GM23338 (cell line): ENCODE results near the gene UBE2V1. TPM values are rescaled to one million over a fixed set of nuclear protein-coding genes. Genes with fewer than 3 reads are reported as not detected.

ENCODE experiments used
- ATAC-seq: fragments of 200-7000 bp; cut with Tn5 transposase; 3 replicates; pipeline ENCODE4 v1.9.1; 2020
- DNase-seq: peaks from one replicate; pipeline ENCODE4 v3.0.0-alpha.2; 2015; ENCODE audit warnings: low spot score
- H2AFZ ChIP-seq: fragments of 200-600 bp; sonication (generic); 2 replicates; pipeline ENCODE4 v1.8.0; 2016; ENCODE audit warnings: antibody characterized with exemption, mild to moderate bottlenecking, moderate library complexity
- H3F3A ChIP-seq: fragments of 200-600 bp; sonication (generic); replicated peaks from 2 replicates; pipeline ENCODE4 v1.8.0; 2017; ENCODE audit warnings: antibody characterized with exemption, mixed run types, low read depth
- H3K27ac ChIP-seq: fragments of 200-600 bp; sonication (generic); 2 replicates; pipeline ENCODE4 v1.6.1; 2016; ENCODE audit warnings: low read depth
- H3K27me3 ChIP-seq: fragments of 200-600 bp; sonication (generic); 2 replicates; pipeline ENCODE4 v1.8.0; 2016; ENCODE audit warnings: mild to moderate bottlenecking, mixed run types, moderate library complexity; ENCODE audit not compliant: insufficient read depth
- H3K36me3 ChIP-seq: fragments of 200-600 bp; sonication (generic); 2 replicates; pipeline ENCODE4 v1.8.0; 2016; ENCODE audit warnings: mild to moderate bottlenecking; ENCODE audit not compliant: insufficient read depth
- H3K4me1 ChIP-seq: fragments of 200-600 bp; sonication (generic); 2 replicates; pipeline ENCODE4 v1.8.0; 2016; ENCODE audit warnings: mild to moderate bottlenecking, moderate library complexity; ENCODE audit not compliant: insufficient read depth
- H3K4me2 ChIP-seq: fragments of 200-600 bp; sonication (generic); 2 replicates; pipeline ENCODE4 v1.7.1; 2017; ENCODE audit warnings: mixed run types
- H3K4me3 ChIP-seq: fragments of 200-600 bp; sonication (generic); 2 replicates; pipeline ENCODE4 v1.6.1; 2016; ENCODE audit warnings: mixed run types
- H3K79me2 ChIP-seq: fragments of 200-600 bp; sonication (generic); replicated peaks from 2 replicates; pipeline ENCODE4 v1.8.0; 2017; ENCODE audit warnings: mild to moderate bottlenecking; ENCODE audit not compliant: insufficient read depth
- H3K9me2 ChIP-seq: fragments of 200-600 bp; sonication (generic); 2 replicates; pipeline ENCODE4 v1.8.0; 2017; ENCODE audit not compliant: insufficient read depth
- H4K20me1 ChIP-seq: fragments of 200-600 bp; sonication (generic); replicated peaks from 2 replicates; pipeline ENCODE4 v1.8.0; 2017; ENCODE audit warnings: mild to moderate bottlenecking; ENCODE audit not compliant: insufficient read depth
- H3K27ac Mint-ChIP-seq: 2 replicates; pipeline ENCODE4 v1.8.0; 2020; ENCODE audit warnings: inconsistent platforms, mild to moderate bottlenecking, moderate library complexity, mixed read lengths
- H3K27me3 Mint-ChIP-seq: 3 replicates; pipeline ENCODE4 v1.8.0; 2022; ENCODE audit warnings: low read depth, mild to moderate bottlenecking, moderate library complexity, mixed read lengths, inconsistent platforms; ENCODE audit not compliant: insufficient read depth, poor library complexity
- H3K36me3 Mint-ChIP-seq: 3 replicates; pipeline ENCODE4 v1.8.0; 2021; ENCODE audit warnings: low read depth, mild to moderate bottlenecking, inconsistent platforms, moderate library complexity, mixed read lengths
- H3K4me1 Mint-ChIP-seq: 3 replicates; pipeline ENCODE4 v1.8.0; 2020; ENCODE audit warnings: mild to moderate bottlenecking, inconsistent platforms, mixed read lengths
- H3K4me3 Mint-ChIP-seq: 3 replicates; pipeline ENCODE4 v1.8.0; 2021; ENCODE audit warnings: moderate library complexity, mild to moderate bottlenecking, inconsistent platforms, mixed read lengths
- H3K9me3 Mint-ChIP-seq: 3 replicates; pipeline ENCODE4 v1.8.0; 2020; ENCODE audit warnings: moderate library complexity, mild to moderate bottlenecking, inconsistent platforms, mixed read lengths
- CREB1 ChIP-seq: fragments of 250-450 bp; sonication (Bioruptor Pico); IDR thresholded peaks from 2 replicates; pipeline ENCODE4 v1.5.0; 2020; ENCODE audit warnings: low read depth, mild to moderate bottlenecking, moderate library complexity
- EZH2 ChIP-seq: fragments of 200-600 bp; sonication (generic); IDR thresholded peaks from one replicate; pipeline ENCODE4 v1.8.0; 2017; ENCODE audit warnings: antibody characterized with exemption, mild to moderate bottlenecking, low read depth; ENCODE audit not compliant: unreplicated experiment
- EZH2phosphoT487 ChIP-seq: fragments of 200-600 bp; sonication (generic); IDR thresholded peaks from one replicate; pipeline ENCODE4 v1.8.1; 2018; ENCODE audit warnings: antibody characterized with exemption; ENCODE audit not compliant: unreplicated experiment
- JUNB ChIP-seq: IDR thresholded peaks from one replicate; pipeline ENCODE4 v1.6.1; 2016; ENCODE audit warnings: antibody characterized with exemption; ENCODE audit not compliant: unreplicated experiment
- NANOG ChIP-seq: IDR thresholded peaks from 2 replicates; pipeline ENCODE4 v1.6.1; 2016; ENCODE audit warnings: antibody characterized with exemption, borderline replicate concordance
- POLR2AphosphoS5 ChIP-seq: IDR thresholded peaks from 2 replicates; pipeline ENCODE4 v1.6.1; 2016; ENCODE audit warnings: antibody characterized with exemption, low read depth
- ZNF114 ChIP-seq: fragments of 250-450 bp; sonication (Bioruptor Pico); IDR thresholded peaks from 2 replicates; pipeline ENCODE4 v1.5.0; 2020; ENCODE audit warnings: mild to moderate bottlenecking, moderate library complexity
- ZNF331 ChIP-seq: fragments of 250-450 bp; sonication (Bioruptor Pico); IDR thresholded peaks from 2 replicates; pipeline ENCODE4 v1.5.0; 2020; ENCODE audit warnings: low read depth, mild to moderate bottlenecking, moderate library complexity
- polyA plus RNA-seq: library from polyadenylated mRNA; unstranded; fragments of >200 nt; fragmentation: Nextera tagmentation; extraction: Ambion mirVana; gene quantifications from 2 replicates; pipeline ENCODE4 v1.2.1, GENCODE V29; 2016
- total RNA-seq: library from RNA; depleted of rRNA; stranded (reverse); fragments of >200 nt; shearing (Covaris generic); gene quantifications from 2 replicates; pipeline ENCODE4 v1.2.3, GENCODE V29; 2014
- TF ChIP-seq, protein P1 (sequence below): IDR thresholded peaks from one replicate; pipeline ENCODE4 v1.6.1; 2018; ENCODE audit warnings: antibody characterized with exemption; ENCODE audit not compliant: unreplicated experiment
- TF ChIP-seq, protein P2 (sequence below): IDR thresholded peaks from 2 replicates; pipeline ENCODE4 v1.6.1; 2016; ENCODE audit warnings: antibody characterized with exemption
- TF ChIP-seq, protein P3 (sequence below): fragments of 250-450 bp; sonication (Bioruptor Pico); IDR thresholded peaks from 2 replicates; pipeline ENCODE4 v1.5.0; 2020; ENCODE audit warnings: mild to moderate bottlenecking, moderate library complexity

The UBE2V1 gene
- total and polyA plus RNA-seq, 2 experiments from 2014 or later, result 105 to 302 TPM

DNA sequence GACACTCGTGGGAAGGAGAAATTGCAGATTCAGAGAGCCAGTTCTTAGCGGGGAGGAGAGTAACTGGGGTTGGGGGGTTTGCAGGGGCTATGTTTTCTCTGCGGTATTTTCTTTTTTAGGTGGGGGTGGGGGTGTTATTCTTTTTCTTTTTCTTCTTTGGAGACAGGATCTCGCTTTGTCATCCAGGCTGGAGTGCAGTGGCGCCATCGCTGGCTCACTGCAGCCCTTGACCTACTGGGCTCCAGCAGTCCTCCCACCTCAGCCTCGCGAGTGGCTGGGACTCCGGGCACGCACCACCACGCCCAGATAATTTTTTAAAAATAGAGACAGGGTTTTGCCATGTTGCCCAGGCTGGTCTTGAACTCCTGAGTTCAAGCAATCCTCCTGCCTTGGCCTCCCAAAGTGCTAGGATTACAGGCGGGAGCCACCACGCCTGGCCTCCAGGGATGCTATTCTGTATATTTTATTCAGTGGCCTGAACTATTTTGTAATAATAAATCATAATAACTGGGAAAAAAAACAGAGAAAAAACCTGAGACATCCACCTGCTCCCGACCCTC lies 57.3 kb downstream of the UBE2V1 start:
- ATAC-seq (no peak), DNase-seq (no peak)
- peaks cover 5% of the 10 kb centered on the region; the same call in 1 of the 2 replicates for H3K4me1 ChIP-seq
- no peaks in the 10 kb centered on the region for H3K9me3 Mint-ChIP-seq
- TF ChIP-seq, protein P1, sequence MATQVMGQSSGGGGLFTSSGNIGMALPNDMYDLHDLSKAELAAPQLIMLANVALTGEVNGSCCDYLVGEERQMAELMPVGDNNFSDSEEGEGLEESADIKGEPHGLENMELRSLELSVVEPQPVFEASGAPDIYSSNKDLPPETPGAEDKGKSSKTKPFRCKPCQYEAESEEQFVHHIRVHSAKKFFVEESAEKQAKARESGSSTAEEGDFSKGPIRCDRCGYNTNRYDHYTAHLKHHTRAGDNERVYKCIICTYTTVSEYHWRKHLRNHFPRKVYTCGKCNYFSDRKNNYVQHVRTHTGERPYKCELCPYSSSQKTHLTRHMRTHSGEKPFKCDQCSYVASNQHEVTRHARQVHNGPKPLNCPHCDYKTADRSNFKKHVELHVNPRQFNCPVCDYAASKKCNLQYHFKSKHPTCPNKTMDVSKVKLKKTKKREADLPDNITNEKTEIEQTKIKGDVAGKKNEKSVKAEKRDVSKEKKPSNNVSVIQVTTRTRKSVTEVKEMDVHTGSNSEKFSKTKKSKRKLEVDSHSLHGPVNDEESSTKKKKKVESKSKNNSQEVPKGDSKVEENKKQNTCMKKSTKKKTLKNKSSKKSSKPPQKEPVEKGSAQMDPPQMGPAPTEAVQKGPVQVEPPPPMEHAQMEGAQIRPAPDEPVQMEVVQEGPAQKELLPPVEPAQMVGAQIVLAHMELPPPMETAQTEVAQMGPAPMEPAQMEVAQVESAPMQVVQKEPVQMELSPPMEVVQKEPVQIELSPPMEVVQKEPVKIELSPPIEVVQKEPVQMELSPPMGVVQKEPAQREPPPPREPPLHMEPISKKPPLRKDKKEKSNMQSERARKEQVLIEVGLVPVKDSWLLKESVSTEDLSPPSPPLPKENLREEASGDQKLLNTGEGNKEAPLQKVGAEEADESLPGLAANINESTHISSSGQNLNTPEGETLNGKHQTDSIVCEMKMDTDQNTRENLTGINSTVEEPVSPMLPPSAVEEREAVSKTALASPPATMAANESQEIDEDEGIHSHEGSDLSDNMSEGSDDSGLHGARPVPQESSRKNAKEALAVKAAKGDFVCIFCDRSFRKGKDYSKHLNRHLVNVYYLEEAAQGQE, result no peak
- no peak for TF ChIP-seq EZH2
- no peak for TF ChIP-seq POLR2AphosphoS5
- no peak for TF ChIP-seq JUNB
- no peak for TF ChIP-seq ZNF331 (CRISPR knock-in tag)
- TF ChIP-seq NANOG, result no peak
- TF ChIP-seq ZNF114 (CRISPR knock-in tag), result no peak
- TF ChIP-seq, protein P2, sequence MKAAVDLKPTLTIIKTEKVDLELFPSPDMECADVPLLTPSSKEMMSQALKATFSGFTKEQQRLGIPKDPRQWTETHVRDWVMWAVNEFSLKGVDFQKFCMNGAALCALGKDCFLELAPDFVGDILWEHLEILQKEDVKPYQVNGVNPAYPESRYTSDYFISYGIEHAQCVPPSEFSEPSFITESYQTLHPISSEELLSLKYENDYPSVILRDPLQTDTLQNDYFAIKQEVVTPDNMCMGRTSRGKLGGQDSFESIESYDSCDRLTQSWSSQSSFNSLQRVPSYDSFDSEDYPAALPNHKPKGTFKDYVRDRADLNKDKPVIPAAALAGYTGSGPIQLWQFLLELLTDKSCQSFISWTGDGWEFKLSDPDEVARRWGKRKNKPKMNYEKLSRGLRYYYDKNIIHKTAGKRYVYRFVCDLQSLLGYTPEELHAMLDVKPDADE, result no peak
- no peak for TF ChIP-seq CREB1
- TF ChIP-seq, protein P3, sequence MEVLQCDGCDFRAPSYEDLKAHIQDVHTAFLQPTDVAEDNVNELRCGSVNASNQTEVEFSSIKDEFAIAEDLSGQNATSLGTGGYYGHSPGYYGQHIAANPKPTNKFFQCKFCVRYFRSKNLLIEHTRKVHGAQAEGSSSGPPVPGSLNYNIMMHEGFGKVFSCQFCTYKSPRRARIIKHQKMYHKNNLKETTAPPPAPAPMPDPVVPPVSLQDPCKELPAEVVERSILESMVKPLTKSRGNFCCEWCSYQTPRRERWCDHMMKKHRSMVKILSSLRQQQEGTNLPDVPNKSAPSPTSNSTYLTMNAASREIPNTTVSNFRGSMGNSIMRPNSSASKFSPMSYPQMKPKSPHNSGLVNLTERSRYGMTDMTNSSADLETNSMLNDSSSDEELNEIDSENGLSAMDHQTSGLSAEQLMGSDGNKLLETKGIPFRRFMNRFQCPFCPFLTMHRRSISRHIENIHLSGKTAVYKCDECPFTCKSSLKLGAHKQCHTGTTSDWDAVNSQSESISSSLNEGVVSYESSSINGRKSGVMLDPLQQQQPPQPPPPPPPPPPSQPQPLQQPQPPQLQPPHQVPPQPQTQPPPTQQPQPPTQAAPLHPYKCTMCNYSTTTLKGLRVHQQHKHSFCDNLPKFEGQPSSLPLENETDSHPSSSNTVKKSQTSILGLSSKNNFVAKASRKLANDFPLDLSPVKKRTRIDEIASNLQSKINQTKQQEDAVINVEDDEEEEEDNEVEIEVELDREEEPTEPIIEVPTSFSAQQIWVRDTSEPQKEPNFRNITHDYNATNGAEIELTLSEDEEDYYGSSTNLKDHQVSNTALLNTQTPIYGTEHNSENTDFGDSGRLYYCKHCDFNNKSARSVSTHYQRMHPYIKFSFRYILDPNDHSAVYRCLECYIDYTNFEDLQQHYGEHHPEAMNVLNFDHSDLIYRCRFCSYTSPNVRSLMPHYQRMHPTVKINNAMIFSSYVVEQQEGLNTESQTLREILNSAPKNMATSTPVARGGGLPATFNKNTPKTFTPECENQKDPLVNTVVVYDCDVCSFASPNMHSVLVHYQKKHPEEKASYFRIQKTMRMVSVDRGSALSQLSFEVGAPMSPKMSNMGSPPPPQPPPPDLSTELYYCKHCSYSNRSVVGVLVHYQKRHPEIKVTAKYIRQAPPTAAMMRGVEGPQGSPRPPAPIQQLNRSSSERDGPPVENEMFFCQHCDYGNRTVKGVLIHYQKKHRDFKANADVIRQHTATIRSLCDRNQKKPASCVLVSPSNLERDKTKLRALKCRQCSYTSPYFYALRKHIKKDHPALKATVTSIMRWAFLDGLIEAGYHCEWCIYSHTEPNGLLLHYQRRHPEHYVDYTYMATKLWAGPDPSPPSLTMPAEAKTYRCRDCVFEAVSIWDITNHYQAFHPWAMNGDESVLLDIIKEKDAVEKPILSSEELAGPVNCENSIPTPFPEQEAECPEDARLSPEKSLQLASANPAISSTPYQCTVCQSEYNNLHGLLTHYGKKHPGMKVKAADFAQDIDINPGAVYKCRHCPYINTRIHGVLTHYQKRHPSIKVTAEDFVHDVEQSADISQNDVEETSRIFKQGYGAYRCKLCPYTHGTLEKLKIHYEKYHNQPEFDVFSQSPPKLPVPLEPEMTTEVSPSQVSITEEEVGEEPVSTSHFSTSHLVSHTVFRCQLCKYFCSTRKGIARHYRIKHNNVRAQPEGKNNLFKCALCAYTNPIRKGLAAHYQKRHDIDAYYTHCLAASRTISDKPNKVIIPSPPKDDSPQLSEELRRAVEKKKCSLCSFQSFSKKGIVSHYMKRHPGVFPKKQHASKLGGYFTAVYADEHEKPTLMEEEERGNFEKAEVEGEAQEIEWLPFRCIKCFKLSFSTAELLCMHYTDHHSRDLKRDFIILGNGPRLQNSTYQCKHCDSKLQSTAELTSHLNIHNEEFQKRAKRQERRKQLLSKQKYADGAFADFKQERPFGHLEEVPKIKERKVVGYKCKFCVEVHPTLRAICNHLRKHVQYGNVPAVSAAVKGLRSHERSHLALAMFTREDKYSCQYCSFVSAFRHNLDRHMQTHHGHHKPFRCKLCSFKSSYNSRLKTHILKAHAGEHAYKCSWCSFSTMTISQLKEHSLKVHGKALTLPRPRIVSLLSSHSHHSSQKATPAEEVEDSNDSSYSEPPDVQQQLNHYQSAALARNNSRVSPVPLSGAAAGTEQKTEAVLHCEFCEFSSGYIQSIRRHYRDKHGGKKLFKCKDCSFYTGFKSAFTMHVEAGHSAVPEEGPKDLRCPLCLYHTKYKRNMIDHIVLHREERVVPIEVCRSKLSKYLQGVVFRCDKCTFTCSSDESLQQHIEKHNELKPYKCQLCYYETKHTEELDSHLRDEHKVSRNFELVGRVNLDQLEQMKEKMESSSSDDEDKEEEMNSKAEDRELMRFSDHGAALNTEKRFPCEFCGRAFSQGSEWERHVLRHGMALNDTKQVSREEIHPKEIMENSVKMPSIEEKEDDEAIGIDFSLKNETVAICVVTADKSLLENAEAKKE (CRISPR knock-in tag), result no peak
- TF ChIP-seq EZH2phosphoT487, result no peak
- no peaks in the 10 kb centered on the region for H3K79me2 ChIP-seq
- no peaks in the 10 kb centered on the region for H3K36me3 ChIP-seq
- H3K4me2 ChIP-seq, result no peak overlapping the region
- peaks cover 8% of the 10 kb centered on the region for H3K27me3 Mint-ChIP-seq
- H2AFZ ChIP-seq, result peak overlapping the region; percentile 96
- H3K4me3 ChIP-seq, result no peak overlapping the region
- H3K4me3 Mint-ChIP-seq, result no peak overlapping the region
- no peaks in the 10 kb centered on the region for H3K27me3 ChIP-seq
- no peaks in the 10 kb centered on the region for H4K20me1 ChIP-seq
- peaks cover 6% of the 10 kb centered on the region for H3F3A ChIP-seq
- no peaks in the 10 kb centered on the region for H3K36me3 Mint-ChIP-seq
- H3K27ac Mint-ChIP-seq, result no peak overlapping the region
- H3K9me2 ChIP-seq, result no peaks in the 10 kb centered on the region
- H3K4me1 Mint-ChIP-seq, result peaks cover 8% of the 10 kb centered on the region
- no peak overlapping the region for H3K27ac ChIP-seq
